ENCODE data around the gene INAFM2. TPM values are rescaled to one million over a fixed set of nuclear protein-coding genes. Genes with fewer than 3 reads are reported as not detected.
A peak's percentile ranks its signal among the peaks of the same experiment; 100 is the strongest.

Gene INAFM2
- total RNA-seq, 1 experiment from 2014 or later, result 23.4 TPM

- H3K36me3 ChIP-seq, result no peaks in the 10 kb centered on the region
- no peaks in the 10 kb centered on the region; the same call in 1 of the 2 replicates for H3K4me1 ChIP-seq
- H3K9me3 ChIP-seq (replicated peaks), result 0 out of 2 replicates have a peak, but pooled peaks cover under 1% of the 10 kb centered on the region
- no peaks in the 10 kb centered on the region for H3K27me3 ChIP-seq
- no peak overlapping the region for H3K4me3 ChIP-seq
- no peak overlapping the region for H3K27ac ChIP-seq
- DNase-seq, result no peak
Measured at GRCh38 chr15:40295297-40295696, 28.2 kb upstream of the INAFM2 start.

GRCh38 chr15:40295877-40296560 lies 27.5 kb upstream of the INAFM2 start:
- peak in 1 of 2 experiments; percentile 32 for DNase-seq
- H3K36me3 ChIP-seq, result no peaks in the 10 kb centered on the region
- H3K4me1 ChIP-seq, result no peaks in the 10 kb centered on the region
- H3K27ac ChIP-seq, result no peak overlapping the region
- H3K4me3 ChIP-seq, result no peak overlapping the region
- H3K9me3 ChIP-seq (replicated peaks), result 0 out of 2 replicates have a peak, but pooled peaks cover 5% of the 10 kb centered on the region
- H3K27me3 ChIP-seq, result no peaks in the 10 kb centered on the region

- H3K4me1 ChIP-seq, result no peaks in the 10 kb centered on the region
- H3K27ac ChIP-seq, result no peak overlapping the region
- no peaks in the 10 kb centered on the region for H3K27me3 ChIP-seq
- H3K9me3 ChIP-seq (replicated peaks), result 0 out of 2 replicates have a peak, but pooled peaks cover 5% of the 10 kb centered on the region
- DNase-seq, result no peak
- H3K4me3 ChIP-seq, result no peak overlapping the region
- H3K36me3 ChIP-seq, result no peaks in the 10 kb centered on the region
Measured at GRCh38 chr15:40296561-40297230, 26.8 kb upstream of the INAFM2 start.

GRCh38 chr15:40297356-40297755 lies 26.1 kb upstream of the INAFM2 start:
- no peaks in the 10 kb centered on the region for H3K36me3 ChIP-seq
- DNase-seq, result no peak
- H3K27ac ChIP-seq, result no peak overlapping the region
- no peaks in the 10 kb centered on the region for H3K27me3 ChIP-seq
- H3K4me1 ChIP-seq, result no peaks in the 10 kb centered on the region
- no peak overlapping the region for H3K4me3 ChIP-seq
- H3K9me3 ChIP-seq (replicated peaks), result 0 out of 2 replicates have a peak, but pooled peaks cover 5% of the 10 kb centered on the region

- no peak for DNase-seq
- Histone ChIP-seq H3K4me3 (no peak overlapping the region), H3K27ac (no peak overlapping the region), H3K36me3 (no peaks in the 10 kb centered on the region), H3K27me3 (no peaks in the 10 kb centered on the region), H3K4me1 (no peaks in the 10 kb centered on the region), H3K9me3 (replicated peaks) (0 out of 2 replicates have a peak, but pooled peaks cover 5% of the 10 kb centered on the region)
Measured at GRCh38 chr15:40298216-40298935, 25.1 kb upstream of the INAFM2 start.

GRCh38 chr15:40300367-40300766 lies 23.1 kb upstream of the INAFM2 start:
- H3K4me3 ChIP-seq, result no peak overlapping the region
- DNase-seq, result no peak
- H3K27ac ChIP-seq, result no peak overlapping the region
- no peaks in the 10 kb centered on the region for H3K27me3 ChIP-seq
- peaks cover 3% of the 10 kb centered on the region; the same call in 1 of the 2 replicates for H3K4me1 ChIP-seq
- H3K36me3 ChIP-seq, result no peaks in the 10 kb centered on the region
- H3K9me3 ChIP-seq (replicated peaks), result 0 out of 2 replicates have a peak, but pooled peaks cover 5% of the 10 kb centered on the region

GRCh38 chr15:40300771-40301170 lies 22.7 kb upstream of the INAFM2 start:
- DNase-seq, result no peak
- Histone ChIP-seq H3K4me1 (peaks cover 7% of the 10 kb centered on the region; the same call in 1 of the 2 replicates), H3K4me3 (no peak overlapping the region), H3K36me3 (no peaks in the 10 kb centered on the region), H3K27me3 (no peaks in the 10 kb centered on the region), H3K27ac (no peak overlapping the region), H3K9me3 (replicated peaks) (0 out of 2 replicates have a peak, but pooled peaks cover 5% of the 10 kb centered on the region)

GRCh38 chr15:40301467-40302179 lies 21.9 kb upstream of the INAFM2 start:
- no peaks in the 10 kb centered on the region for H3K36me3 ChIP-seq

GRCh38 chr15:40302288-40302886 lies 21.1 kb upstream of the INAFM2 start:
- Histone ChIP-seq H3K27me3 (no peaks in the 10 kb centered on the region), H3K27ac (no peak overlapping the region), H3K4me1 (peaks cover 20% of the 10 kb centered on the region; the same call in 1 of the 2 replicates), H3K9me3 (replicated peaks) (0 out of 2 replicates have a peak, but pooled peaks cover 5% of the 10 kb centered on the region), H3K4me3 (no peak overlapping the region), H3K36me3 (no peaks in the 10 kb centered on the region)
- DNase-seq, result no peak

More at GRCh38 chr15:40301467-40302179, 21.9 kb upstream of the INAFM2 start:
- Histone ChIP-seq H3K9me3 (replicated peaks) (0 out of 2 replicates have a peak, but pooled peaks cover 5% of the 10 kb centered on the region), H3K27ac (no peak overlapping the region), H3K27me3 (no peaks in the 10 kb centered on the region), H3K4me1 (peaks cover 15% of the 10 kb centered on the region; the same call in 1 of the 2 replicates), H3K4me3 (no peak overlapping the region)
- DNase-seq, result no peak

GRCh38 chr15:40302981-40303380 lies 20.5 kb upstream of the INAFM2 start:
- H3K36me3 ChIP-seq, result no peaks in the 10 kb centered on the region
- no peak overlapping the region for H3K4me3 ChIP-seq
- H3K9me3 ChIP-seq (replicated peaks), result 0 out of 2 replicates have a peak, but pooled peaks cover 5% of the 10 kb centered on the region
- no peak overlapping the region for H3K27ac ChIP-seq
- H3K27me3 ChIP-seq, result no peaks in the 10 kb centered on the region
- no peak for DNase-seq
- H3K4me1 ChIP-seq, result peaks cover 20% of the 10 kb centered on the region; the same call in 1 of the 2 replicates

- Histone ChIP-seq H3K36me3 (no peaks in the 10 kb centered on the region), H3K4me3 (no peak overlapping the region), H3K27me3 (no peaks in the 10 kb centered on the region), H3K9me3 (replicated peaks) (0 out of 2 replicates have a peak, but pooled peaks cover 5% of the 10 kb centered on the region), H3K27ac (no peak overlapping the region), H3K4me1 (peaks cover 21% of the 10 kb centered on the region)
- no peak for DNase-seq
Measured at GRCh38 chr15:40303576-40303975, 19.9 kb upstream of the INAFM2 start.

GRCh38 chr15:40305281-40305680 lies 18.2 kb upstream of the INAFM2 start:
- H3K36me3 ChIP-seq, result no peaks in the 10 kb centered on the region
- no peak overlapping the region for H3K4me3 ChIP-seq
- peaks cover 34% of the 10 kb centered on the region for H3K4me1 ChIP-seq
- H3K27ac ChIP-seq, result no peak overlapping the region
- no peak for DNase-seq
- no peaks in the 10 kb centered on the region for H3K27me3 ChIP-seq
- H3K9me3 ChIP-seq (replicated peaks), result 0 out of 2 replicates have a peak, but pooled peaks cover 5% of the 10 kb centered on the region

- Histone ChIP-seq H3K27ac (no peak overlapping the region), H3K4me3 (peak overlapping the region; percentile 30; the same call in 1 of the 2 replicates), H3K9me3 (replicated peaks) (no peaks in the 10 kb centered on the region), H3K27me3 (no peaks in the 10 kb centered on the region), H3K4me1 (peaks cover 34% of the 10 kb centered on the region), H3K36me3 (no peaks in the 10 kb centered on the region)
- DNase-seq, result no peak
Measured at GRCh38 chr15:40306371-40306770, 17.1 kb upstream of the INAFM2 start.

GRCh38 chr15:40306908-40307307 lies 16.6 kb upstream of the INAFM2 start:
- Histone ChIP-seq H3K4me1 (peaks cover 34% of the 10 kb centered on the region), H3K27ac (peak overlapping the region; percentile 17; the same call in 1 of the 2 replicates), H3K9me3 (replicated peaks) (no peaks in the 10 kb centered on the region), H3K36me3 (no peaks in the 10 kb centered on the region), H3K4me3 (peak overlapping the region; percentile 30; the same call in 1 of the 2 replicates), H3K27me3 (no peaks in the 10 kb centered on the region)
- no peak for DNase-seq
